Chondrocyte (in vitro differentiated cells): ENCODE results near the gene DNAH17. TPM values are rescaled to one million over a fixed set of nuclear protein-coding genes. Genes with fewer than 3 reads are reported as not detected.

ENCODE experiments used
- DNase-seq: peaks from one replicate; pipeline ENCODE4 v3.0.0; 2021; ENCODE audit warnings: mixed read lengths, low spot score
- H3K27ac Mint-ChIP-seq: one replicate; pipeline ENCODE4 v1.8.0; 2021; ENCODE audit warnings: mild to moderate bottlenecking, moderate library complexity, mixed read lengths; ENCODE audit not compliant: unreplicated experiment
- H3K27me3 Mint-ChIP-seq: 2 replicates; pipeline ENCODE4 v1.8.0; 2021; ENCODE audit warnings: low read depth, mixed read lengths
- H3K36me3 Mint-ChIP-seq: 2 replicates; pipeline ENCODE4 v1.8.0; 2021; ENCODE audit warnings: low read depth, mixed read lengths
- H3K4me1 Mint-ChIP-seq: 2 replicates; pipeline ENCODE4 v1.8.0; 2021; ENCODE audit warnings: low read depth, mild to moderate bottlenecking, mixed read lengths
- H3K4me3 Mint-ChIP-seq: one replicate; pipeline ENCODE4 v1.8.0; 2021; ENCODE audit warnings: mild to moderate bottlenecking, moderate library complexity, mixed read lengths; ENCODE audit not compliant: unreplicated experiment
- H3K9me3 Mint-ChIP-seq: 2 replicates; pipeline ENCODE4 v1.8.0; 2021; ENCODE audit warnings: low read depth, mixed read lengths
- total RNA-seq: library from RNA; stranded (reverse); gene quantifications from 3 replicates; pipeline ENCODE4 v1.2.1, GENCODE V29; 2021
- TF ChIP-seq, protein P1 (sequence below): fragments of 200-600 bp; sonication (generic); IDR thresholded peaks from 2 replicates; pipeline ENCODE4 v1.5.0; 2021; ENCODE audit warnings: antibody characterized with exemption, mild to moderate bottlenecking, moderate library complexity

DNAH17 gene
- total RNA-seq, 1 donor from 2014 or later, result 0.42 TPM

DNA sequence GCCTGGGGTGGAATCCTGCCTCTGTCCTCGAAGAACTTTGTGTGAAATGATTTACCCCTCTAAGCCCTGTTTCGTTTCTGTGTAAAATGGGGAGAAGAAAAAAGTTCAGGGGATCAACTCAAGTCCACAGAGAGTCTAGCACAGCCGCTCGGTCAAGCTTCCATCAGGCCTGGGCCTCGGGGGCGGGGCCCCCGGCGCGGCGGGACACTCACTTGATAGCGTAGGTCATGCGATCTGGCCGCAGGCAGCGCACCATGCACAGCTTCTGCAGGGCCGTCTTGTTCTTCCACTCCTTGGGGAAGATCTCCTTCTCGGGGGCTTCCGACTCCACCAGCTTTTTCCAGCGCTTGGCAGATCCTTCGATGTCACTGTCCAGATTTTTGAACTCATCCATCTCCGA lies 132.8 kb downstream of the DNAH17 start:
- Mint-ChIP-seq H3K4me3 (no peak overlapping the region), H3K36me3 (no peaks in the 10 kb centered on the region), H3K9me3 (no peaks in the 10 kb centered on the region), H3K27me3 (no peaks in the 10 kb centered on the region), H3K27ac (no peak overlapping the region), H3K4me1 (no peaks in the 10 kb centered on the region)
- DNase-seq, result no peak
- TF ChIP-seq, protein P1, sequence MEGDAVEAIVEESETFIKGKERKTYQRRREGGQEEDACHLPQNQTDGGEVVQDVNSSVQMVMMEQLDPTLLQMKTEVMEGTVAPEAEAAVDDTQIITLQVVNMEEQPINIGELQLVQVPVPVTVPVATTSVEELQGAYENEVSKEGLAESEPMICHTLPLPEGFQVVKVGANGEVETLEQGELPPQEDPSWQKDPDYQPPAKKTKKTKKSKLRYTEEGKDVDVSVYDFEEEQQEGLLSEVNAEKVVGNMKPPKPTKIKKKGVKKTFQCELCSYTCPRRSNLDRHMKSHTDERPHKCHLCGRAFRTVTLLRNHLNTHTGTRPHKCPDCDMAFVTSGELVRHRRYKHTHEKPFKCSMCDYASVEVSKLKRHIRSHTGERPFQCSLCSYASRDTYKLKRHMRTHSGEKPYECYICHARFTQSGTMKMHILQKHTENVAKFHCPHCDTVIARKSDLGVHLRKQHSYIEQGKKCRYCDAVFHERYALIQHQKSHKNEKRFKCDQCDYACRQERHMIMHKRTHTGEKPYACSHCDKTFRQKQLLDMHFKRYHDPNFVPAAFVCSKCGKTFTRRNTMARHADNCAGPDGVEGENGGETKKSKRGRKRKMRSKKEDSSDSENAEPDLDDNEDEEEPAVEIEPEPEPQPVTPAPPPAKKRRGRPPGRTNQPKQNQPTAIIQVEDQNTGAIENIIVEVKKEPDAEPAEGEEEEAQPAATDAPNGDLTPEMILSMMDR, result no peak

DNA sequence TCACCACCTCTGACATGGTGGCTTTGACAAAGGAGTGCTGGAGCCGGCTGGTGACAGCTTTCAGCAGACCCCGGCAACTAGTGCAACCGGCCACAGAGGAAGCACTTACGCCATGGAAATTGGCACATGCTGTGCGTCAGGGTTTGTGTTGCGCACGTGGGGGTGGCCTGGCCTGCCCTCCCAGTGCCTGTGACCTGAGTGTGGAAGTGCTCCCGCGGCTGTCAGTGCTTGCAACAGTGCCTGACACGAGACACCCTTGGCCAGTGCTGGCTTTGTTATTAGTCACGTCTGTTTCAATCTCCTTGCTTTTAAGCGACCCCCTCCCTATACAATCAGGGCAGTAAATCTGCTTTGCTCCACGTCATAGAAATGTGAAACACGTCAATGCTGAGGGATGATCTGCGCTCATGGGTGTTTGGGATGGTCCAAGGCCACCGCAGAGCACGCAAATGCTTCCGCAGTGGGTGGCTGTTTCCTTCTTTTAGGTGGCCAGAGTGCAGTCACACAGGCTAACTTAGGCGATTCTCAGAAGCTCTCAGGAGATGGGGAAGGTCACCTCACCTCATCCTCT lies 134.5 kb downstream of the DNAH17 start:
- no peak overlapping the region for H3K4me3 Mint-ChIP-seq
- no peaks in the 10 kb centered on the region for H3K36me3 Mint-ChIP-seq
- no peaks in the 10 kb centered on the region for H3K4me1 Mint-ChIP-seq
- H3K27ac Mint-ChIP-seq, result no peak overlapping the region
- no peak for DNase-seq
- H3K9me3 Mint-ChIP-seq, result no peaks in the 10 kb centered on the region
- TF ChIP-seq, protein P1, result no peak
- no peaks in the 10 kb centered on the region for H3K27me3 Mint-ChIP-seq

DNA sequence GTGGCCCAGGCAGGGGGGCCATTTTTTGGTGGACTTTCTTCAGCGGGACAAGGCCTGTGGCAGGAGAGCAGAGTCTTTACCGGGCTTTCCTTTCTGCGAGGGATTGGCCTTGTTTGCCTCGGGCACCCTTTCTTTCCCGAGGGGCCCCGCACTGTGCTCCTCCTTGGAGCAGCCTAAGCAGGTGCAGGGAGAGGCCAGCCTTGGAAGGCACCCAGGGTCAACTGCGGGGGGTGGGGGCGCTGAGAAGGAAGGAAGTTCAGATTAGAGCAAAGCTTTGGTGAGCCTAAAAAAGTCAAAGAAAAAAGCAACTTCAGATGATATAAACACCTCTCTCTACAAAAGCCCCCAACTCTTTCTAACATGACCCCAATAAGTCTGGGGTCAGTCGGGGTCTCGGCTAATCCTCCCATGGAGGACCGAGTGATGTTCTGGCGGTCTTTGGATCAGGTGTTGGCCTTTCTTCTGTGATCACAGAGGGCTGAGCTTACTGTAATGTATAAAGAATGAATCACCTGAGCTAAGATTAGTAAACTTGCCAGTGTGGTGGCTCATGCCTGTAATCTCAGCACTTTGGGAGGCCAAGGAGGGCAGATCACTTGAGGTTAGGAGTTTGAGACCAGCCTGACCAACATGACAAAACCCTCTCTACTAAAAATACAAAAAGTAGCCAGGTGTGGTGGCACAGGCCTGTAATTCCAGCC lies 135.8 kb downstream of the DNAH17 start:
- H3K27me3 Mint-ChIP-seq, result no peaks in the 10 kb centered on the region
- no peaks in the 10 kb centered on the region for H3K4me1 Mint-ChIP-seq
- H3K4me3 Mint-ChIP-seq, result no peak overlapping the region
- H3K36me3 Mint-ChIP-seq, result no peaks in the 10 kb centered on the region
- H3K27ac Mint-ChIP-seq, result no peak overlapping the region
- H3K9me3 Mint-ChIP-seq, result no peaks in the 10 kb centered on the region
- no peak for DNase-seq
- TF ChIP-seq, protein P1, result no peak

DNA sequence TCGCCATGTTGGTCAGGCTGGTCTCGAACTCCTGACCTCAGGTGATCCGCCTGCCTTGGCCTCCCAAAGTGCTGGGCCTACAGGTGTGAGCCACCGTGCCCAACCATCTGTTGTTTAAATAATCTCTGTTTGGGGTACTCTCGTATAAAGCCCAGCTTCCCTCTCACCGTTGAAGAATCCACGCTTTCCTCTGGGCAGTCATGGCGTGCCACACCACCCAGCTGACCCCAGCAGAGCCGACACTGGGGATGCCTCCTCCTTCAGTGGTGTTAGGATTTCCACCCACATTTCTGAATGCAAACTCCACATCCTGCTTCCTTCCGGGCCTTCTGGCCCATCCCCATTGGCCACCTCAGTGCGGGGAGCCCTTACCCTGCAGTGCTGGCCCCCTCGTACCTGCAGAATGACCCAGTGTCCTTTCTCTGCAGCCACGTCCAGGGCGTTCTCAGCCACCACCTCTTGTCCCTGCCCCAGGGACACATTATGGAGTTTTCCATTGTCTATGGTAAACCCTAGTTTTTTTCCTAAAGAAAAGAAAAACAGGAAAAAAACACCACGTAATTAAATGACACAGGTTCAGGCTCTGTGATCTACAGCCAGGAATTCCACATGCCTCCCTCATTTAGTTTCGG lies 138.4 kb downstream of the DNAH17 start:
- DNase-seq, result no peak
- Mint-ChIP-seq H3K27me3 (peaks cover 3% of the 10 kb centered on the region), H3K27ac (no peak overlapping the region), H3K4me3 (no peak overlapping the region), H3K36me3 (no peaks in the 10 kb centered on the region), H3K4me1 (peaks cover 2% of the 10 kb centered on the region), H3K9me3 (no peaks in the 10 kb centered on the region)
- TF ChIP-seq, protein P1, result no peak

DNA sequence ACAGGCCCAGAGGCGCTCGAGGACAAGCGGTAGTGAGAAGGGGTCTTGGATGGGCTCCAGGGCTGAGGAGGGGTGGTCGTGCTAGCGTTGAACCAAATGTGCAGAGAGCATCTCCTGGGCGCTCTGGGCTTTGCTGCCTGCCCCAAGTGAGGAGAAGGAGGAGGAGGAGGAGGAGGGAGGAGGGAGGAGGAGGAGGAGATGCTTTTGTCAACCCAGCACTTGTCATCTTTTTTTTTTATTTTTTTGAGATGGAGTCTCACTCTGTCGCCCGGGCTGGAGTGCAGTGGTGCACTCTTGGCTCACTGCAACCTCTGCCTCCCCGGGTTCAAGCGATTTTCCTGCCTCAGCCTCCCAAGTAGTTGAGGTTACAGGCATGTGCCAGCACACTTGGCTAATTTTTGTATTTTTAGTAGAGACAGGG lies 138.9 kb downstream of the DNAH17 start:
- Mint-ChIP-seq H3K27ac (no peak overlapping the region), H3K36me3 (no peaks in the 10 kb centered on the region), H3K27me3 (peaks cover 3% of the 10 kb centered on the region), H3K9me3 (no peaks in the 10 kb centered on the region), H3K4me1 (peaks cover 2% of the 10 kb centered on the region), H3K4me3 (no peak overlapping the region)
- DNase-seq, result no peak
- TF ChIP-seq, protein P1, result no peak
